ENCODE data around the gene CLDN6.

- TF ChIP-seq POLR2A (IDR thresholded peaks at IDR 0.05; ENCODE audit: insufficient read depth in 1 of 2, low read depth in 2 of 2, low read length in 2 of 2) (no peak), REST (IDR thresholded peaks at IDR 0.05; ENCODE audit: borderline replicate concordance in 1 of 2, low read depth in 1 of 2, low read length in 2 of 2) (no peak), ZBTB34 (CRISPR knock-in tag; IDR thresholded peaks at IDR 0.05) (no peak), ZNF367 (CRISPR knock-in tag; IDR thresholded peaks at IDR 0.05; ENCODE audit: borderline replicate concordance) (no peak)
Observed at GRCh38 chr16:3038256-3038655, 20.3 kb upstream of the CLDN6 start.
